Measurements from ENCODE around the gene VAC14.

- no peak for TF ChIP-seq E2F6 (IDR thresholded peaks at IDR 0.05; ENCODE audit: borderline replicate concordance, low read depth)
- TF ChIP-seq MAZ (IDR thresholded peaks at IDR 0.05; ENCODE audit: borderline replicate concordance, low read depth, low read length) = no peak
- TF ChIP-seq CTCF (IDR thresholded peaks at IDR 0.05) = no peak
- TF ChIP-seq JUN (IDR thresholded peaks at IDR 0.05) = no peak
- TF ChIP-seq CEBPB (IDR thresholded peaks at IDR 0.05) = no peak
- no peak for TF ChIP-seq POLR2A (IDR thresholded peaks at IDR 0.05; ENCODE audit: low read length)
- no peak for TF ChIP-seq KDM5A (IDR thresholded peaks at IDR 0.05)
- TF ChIP-seq EP300 (IDR thresholded peaks at IDR 0.05) = no peak
- no peak for TF ChIP-seq RFX5 (IDR thresholded peaks at IDR 0.05)
- TF ChIP-seq CBX2 (IDR thresholded peaks at IDR 0.05; ENCODE audit: borderline replicate concordance, low read depth) = no peak
- TF ChIP-seq, protein P1, sequence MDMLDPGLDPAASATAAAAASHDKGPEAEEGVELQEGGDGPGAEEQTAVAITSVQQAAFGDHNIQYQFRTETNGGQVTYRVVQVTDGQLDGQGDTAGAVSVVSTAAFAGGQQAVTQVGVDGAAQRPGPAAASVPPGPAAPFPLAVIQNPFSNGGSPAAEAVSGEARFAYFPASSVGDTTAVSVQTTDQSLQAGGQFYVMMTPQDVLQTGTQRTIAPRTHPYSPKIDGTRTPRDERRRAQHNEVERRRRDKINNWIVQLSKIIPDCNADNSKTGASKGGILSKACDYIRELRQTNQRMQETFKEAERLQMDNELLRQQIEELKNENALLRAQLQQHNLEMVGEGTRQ (IDR thresholded peaks at IDR 0.05) = no peak
Observed at GRCh38 chr16:70720425-70721201, 80.3 kb downstream of the VAC14 start.

Data from A549 (cell line).